Endodermal cell (in vitro differentiated cells): ENCODE results near the gene ARHGEF18. TPM values are rescaled to one million over a fixed set of nuclear protein-coding genes. Genes with fewer than 3 reads are reported as not detected.

Experiments
- DNase-seq: peaks from one replicate; pipeline ENCODE4 v3.0.0-alpha.2; 2017
- H3K27ac ChIP-seq: 2 replicates; pipeline ENCODE4 v1.5.1; 2013; ENCODE audit warnings: mild to moderate bottlenecking, low read depth, low read length, moderate library complexity
- H3K27me3 ChIP-seq: 2 replicates; pipeline ENCODE4 v1.6.1; 2013; ENCODE audit warnings: mild to moderate bottlenecking, low read length, moderate library complexity; ENCODE audit not compliant: insufficient read depth, control insufficient read depth, poor library complexity, severe bottlenecking
- H3K36me3 ChIP-seq: 2 replicates; pipeline ENCODE4 v1.7.0; 2013; ENCODE audit warnings: mild to moderate bottlenecking, low read length, moderate library complexity; ENCODE audit not compliant: control insufficient read depth, insufficient read depth
- H3K4me1 ChIP-seq: one replicate; pipeline ENCODE4 v1.7.0; 2013; ENCODE audit warnings: low read length; ENCODE audit not compliant: control insufficient read depth, insufficient read depth
- H3K4me3 ChIP-seq: 2 replicates; pipeline ENCODE4 v1.5.1; 2013; ENCODE audit warnings: mild to moderate bottlenecking, low read length, moderate library complexity
- H3K9ac ChIP-seq: 2 replicates; pipeline ENCODE4 v1.6.1; 2013; ENCODE audit warnings: mild to moderate bottlenecking, low read length, moderate library complexity; ENCODE audit not compliant: poor library complexity, severe bottlenecking; ENCODE audit errors: extremely low read depth
- H3K9me3 ChIP-seq: 2 replicates; pipeline ENCODE4 v1.6.1; 2013; ENCODE audit warnings: mild to moderate bottlenecking, low read length, moderate library complexity; ENCODE audit not compliant: control insufficient read depth
- H3K27ac Mint-ChIP-seq: 2 replicates; pipeline ENCODE4 v1.8.0; 2020; ENCODE audit warnings: mixed read lengths
- H3K27me3 Mint-ChIP-seq: 2 replicates; pipeline ENCODE4 v1.8.0; 2021; ENCODE audit warnings: mild to moderate bottlenecking, mixed read lengths; ENCODE audit not compliant: insufficient read depth
- H3K36me3 Mint-ChIP-seq: 2 replicates; pipeline ENCODE4 v1.8.0; 2020; ENCODE audit warnings: low read depth, mixed read lengths
- H3K4me1 Mint-ChIP-seq: 2 replicates; pipeline ENCODE4 v1.8.0; 2020; ENCODE audit warnings: mixed read lengths
- H3K4me3 Mint-ChIP-seq: 2 replicates; pipeline ENCODE4 v1.8.0; 2020; ENCODE audit warnings: mild to moderate bottlenecking, moderate library complexity, mixed read lengths
- H3K9me3 Mint-ChIP-seq: 2 replicates; pipeline ENCODE4 v1.8.0; 2020; ENCODE audit warnings: mild to moderate bottlenecking, mixed read lengths
- CTCF ChIP-seq: fragments of 200-600 bp; sonication (generic); conservative IDR thresholded peaks from 2 replicates; pipeline ENCODE4 v1.5.0; 2021; ENCODE audit warnings: antibody characterized with exemption, mild to moderate bottlenecking
- WGBS, 2 experiments: methylation state at CpG; one replicate each; pipeline versions ENCODE4 v1.1.5 to v1.1.7; 2013; ENCODE audit warnings: missing lambda C conversion rate in 2 of 2, mixed read lengths in 1 of 2; ENCODE audit not compliant: insufficient coverage in 1 of 2, insufficient read length in 1 of 2; 5-methylcytosine and 5-hydroxymethylcytosine counted together
- total RNA-seq, 2 donors: library from RNA; stranded (reverse); fragmentation: NEBNext Ultra II Directional in 1 of 2; extraction: Animal tissue kit (Norgen Biotek cat#: 25700) in 1 of 2; gene quantifications; 2 replicates in 1 of 2; 3 replicates in 1 of 2; pipeline ENCODE4 v1.2.1, GENCODE V29; 2021

ARHGEF18 gene
- total RNA-seq, 2 donors from 2014 or later, result 51.7 to 53.3 TPM

- H3K36me3 ChIP-seq, result no peaks in the 10 kb centered on the region
- no peaks in the 10 kb centered on the region for H3K4me1 ChIP-seq
- no peaks in the 10 kb centered on the region for H3K36me3 Mint-ChIP-seq
- no peak overlapping the region for H3K4me3 ChIP-seq
- peaks cover 7% of the 10 kb centered on the region for H3K9me3 ChIP-seq
- no peak for TF ChIP-seq CTCF
- H3K27me3 Mint-ChIP-seq, result peaks cover 9% of the 10 kb centered on the region
- no peaks in the 10 kb centered on the region for H3K27me3 ChIP-seq
- H3K9me3 Mint-ChIP-seq, result peaks cover 23% of the 10 kb centered on the region
- no peak overlapping the region for H3K4me3 Mint-ChIP-seq
- 90 to 100% methylated on average over 1 to 8 of the region's 9 CpGs for WGBS, 2 experiments
- no peak overlapping the region for H3K27ac Mint-ChIP-seq
- H3K4me1 Mint-ChIP-seq, result peaks cover 12% of the 10 kb centered on the region
- H3K27ac ChIP-seq, result no peak overlapping the region
- no peak overlapping the region for H3K9ac ChIP-seq
- DNase-seq, result no peak
Observed at GRCh38 chr19:7349231-7349591, 474 bp downstream of the ARHGEF18 start.

DNA sequence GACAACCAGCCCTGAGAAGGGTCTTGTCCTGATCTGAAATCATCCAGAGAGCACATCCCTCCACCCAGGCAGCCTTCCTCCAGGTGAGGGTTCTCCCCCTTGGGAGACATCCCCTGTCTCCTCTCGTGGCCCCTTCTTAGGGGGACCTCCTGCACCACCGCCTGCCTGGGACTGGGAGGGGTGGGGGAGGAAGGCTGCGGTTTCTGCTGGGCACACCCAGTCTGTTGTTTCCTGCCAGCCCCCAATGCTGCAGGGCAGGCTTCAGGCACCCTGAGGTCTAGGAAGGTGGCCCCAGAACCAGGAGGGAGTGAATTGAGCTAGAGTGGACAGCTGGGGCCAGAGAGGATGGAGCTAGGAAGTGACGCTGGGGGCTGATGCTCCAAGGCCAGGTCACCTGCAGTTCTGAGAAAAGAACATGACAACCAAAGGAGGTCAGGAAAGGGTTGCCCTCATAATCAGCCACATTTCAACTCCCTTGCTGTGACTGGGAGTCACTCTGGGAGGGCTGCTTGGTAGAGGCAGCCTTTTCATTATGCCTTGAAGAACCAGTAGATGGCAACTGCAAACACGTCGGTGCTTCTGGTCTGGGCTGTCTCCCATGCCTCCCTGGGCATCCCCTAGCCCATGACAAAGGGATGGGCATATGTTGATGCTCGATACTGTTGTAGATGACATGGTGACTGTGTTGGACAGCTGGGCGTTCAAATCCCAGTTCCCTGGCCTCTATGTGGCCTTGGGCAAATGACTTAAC lies 1.4 kb downstream of the ARHGEF18 start:
- no peaks in the 10 kb centered on the region for H3K36me3 ChIP-seq
- H3K9ac ChIP-seq, result no peak overlapping the region
- no peaks in the 10 kb centered on the region for H3K27me3 ChIP-seq
- no peak overlapping the region for H3K27ac ChIP-seq
- H3K4me1 ChIP-seq, result no peaks in the 10 kb centered on the region
- H3K27ac Mint-ChIP-seq, result no peak overlapping the region
- no peak for DNase-seq
- peaks cover 13% of the 10 kb centered on the region for H3K27me3 Mint-ChIP-seq
- 79 to 80% methylated on average over 3 to 8 of the region's 8 CpGs for WGBS, 2 experiments
- H3K4me3 Mint-ChIP-seq, result no peak overlapping the region
- peaks cover 8% of the 10 kb centered on the region for H3K4me1 Mint-ChIP-seq
- H3K4me3 ChIP-seq, result no peak overlapping the region
- H3K36me3 Mint-ChIP-seq, result no peaks in the 10 kb centered on the region
- peaks cover 26% of the 10 kb centered on the region for H3K9me3 Mint-ChIP-seq
- peaks cover 7% of the 10 kb centered on the region for H3K9me3 ChIP-seq
- TF ChIP-seq CTCF, result no peak

DNA sequence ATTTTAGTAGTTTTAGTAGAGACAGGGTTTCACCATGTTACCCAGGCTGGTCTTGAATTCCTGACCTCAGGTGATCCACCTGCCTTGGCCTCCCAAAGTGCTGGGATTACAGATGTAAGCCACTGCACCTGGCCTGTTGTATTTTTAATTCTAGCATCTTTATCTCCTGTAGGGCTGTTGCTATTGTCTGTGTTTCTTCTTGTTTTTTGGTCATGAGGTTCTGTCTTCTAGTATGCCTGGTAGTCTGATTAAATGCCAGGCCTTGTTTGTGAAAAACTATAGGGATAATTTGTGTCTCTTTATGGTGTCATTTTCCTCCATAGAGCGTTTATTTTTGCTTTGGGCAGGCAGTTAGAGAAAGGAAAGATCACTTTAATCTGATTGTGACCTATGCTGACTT lies 3.1 kb downstream of the ARHGEF18 start:
- Histone ChIP-seq H3K9me3 (peaks cover 7% of the 10 kb centered on the region), H3K9ac (no peak overlapping the region), H3K27me3 (no peaks in the 10 kb centered on the region), H3K4me3 (no peak overlapping the region), H3K27ac (no peak overlapping the region), H3K36me3 (no peaks in the 10 kb centered on the region), H3K4me1 (no peaks in the 10 kb centered on the region)
- H3K27me3 Mint-ChIP-seq, result peaks cover 16% of the 10 kb centered on the region
- 74% methylated on average over 1 of the region's 1 CpG; no CpG with 5 or more reads in 1 of the 2 experiments for WGBS, 2 experiments
- no peak overlapping the region for H3K27ac Mint-ChIP-seq
- no peak for TF ChIP-seq CTCF
- DNase-seq, result no peak
- H3K4me1 Mint-ChIP-seq, result no peaks in the 10 kb centered on the region
- peaks cover 26% of the 10 kb centered on the region for H3K9me3 Mint-ChIP-seq
- H3K4me3 Mint-ChIP-seq, result no peak overlapping the region
- no peaks in the 10 kb centered on the region for H3K36me3 Mint-ChIP-seq
